Ishikawa (cell line): ENCODE data around the gene NUP50.

ENCODE experiments used
- NFIC ChIP-seq: IDR thresholded peaks from 2 replicates; pipeline ENCODE4 v1.6.1; 2012
- TF ChIP-seq, protein P1 (sequence below): IDR thresholded peaks from 2 replicates; pipeline ENCODE4 v1.6.1; 2012

DNA sequence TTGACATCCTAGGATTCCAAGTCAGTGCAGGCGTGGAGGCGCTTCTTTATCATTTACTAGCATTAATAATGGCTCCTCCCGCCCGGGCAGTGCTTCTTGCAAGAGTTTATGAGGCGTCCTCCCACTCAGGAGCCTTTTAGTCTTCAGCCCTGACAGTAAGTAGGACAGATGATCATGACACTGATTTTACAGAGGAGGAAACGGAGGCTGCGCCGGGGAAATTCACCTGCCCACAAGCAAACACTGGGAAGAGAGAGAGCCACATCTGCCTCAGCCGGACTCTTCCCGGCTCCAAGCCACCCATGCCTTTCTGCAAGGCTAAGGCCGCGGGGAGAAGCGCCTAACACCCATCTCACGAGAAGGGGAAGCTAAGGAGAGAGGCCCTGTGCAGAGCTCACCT is 41.1 kb downstream of the NUP50 start:
- TF ChIP-seq, protein P1, sequence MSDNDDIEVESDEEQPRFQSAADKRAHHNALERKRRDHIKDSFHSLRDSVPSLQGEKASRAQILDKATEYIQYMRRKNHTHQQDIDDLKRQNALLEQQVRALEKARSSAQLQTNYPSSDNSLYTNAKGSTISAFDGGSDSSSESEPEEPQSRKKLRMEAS: no peak
- no peak for TF ChIP-seq NFIC
